Panc1 (cell line): ENCODE data around the gene DNAJC13. TPM values are rescaled to one million over a fixed set of nuclear protein-coding genes. Genes with fewer than 3 reads are reported as not detected.
A peak's percentile ranks its signal among the peaks of the same experiment; 100 is the strongest.

Experiments
- ATAC-seq: fragments of 200-7000 bp; cut with Tn5 transposase; 2 replicates; pipeline ENCODE4 v1.9.1; 2020; ENCODE audit warnings: mild to moderate bottlenecking, moderate library complexity
- BruUV-seq: library from RNA; stranded (reverse); fragments of 400-500 nt; replicated peaks from 2 replicates; lab custom pipeline; 2021; lab: Mats Ljungman, UMichigan
- CTCF ChIA-PET: fragments of 300-600 bp; sonication (Branson Sonifier 250); formaldehyde crosslinking; loops from one replicate; lab custom pipeline; 2022; ENCODE audit warnings: antibody characterized with exemption; lab: Charles Lee
- POLR2A ChIA-PET: fragments of 300-600 bp; sonication (Branson Sonifier 250); formaldehyde crosslinking; loops from one replicate; lab custom pipeline; 2022; ENCODE audit warnings: antibody characterized with exemption; lab: Charles Lee
- DNase-seq: peaks from one replicate; pipeline ENCODE4 v3.0.0-alpha.2; 2010; ENCODE audit warnings: low read depth, low spot score
- H3K27ac ChIP-seq: 2 replicates; pipeline ENCODE4 v1.5.1; 2011; ENCODE audit warnings: mild to moderate bottlenecking, low read length, inconsistent platforms
- H3K27me3 ChIP-seq: fragments of 200-500 bp; sonication (Bioruptor generic); 2 replicates; pipeline ENCODE4 v1.6.0; 2014; ENCODE audit warnings: low read length, inconsistent platforms; ENCODE audit not compliant: control insufficient read depth, insufficient read depth
- H3K36me3 ChIP-seq: fragments of 200-500 bp; sonication (Bioruptor generic); 2 replicates; pipeline ENCODE4 v1.5.1; 2014; ENCODE audit warnings: inconsistent platforms, mild to moderate bottlenecking, low read length, moderate library complexity; ENCODE audit not compliant: control insufficient read depth, insufficient read depth
- H3K4me1 ChIP-seq: 2 replicates; pipeline ENCODE4 v1.5.1; 2011; ENCODE audit warnings: inconsistent platforms, mild to moderate bottlenecking, low read length, moderate library complexity; ENCODE audit not compliant: control insufficient read depth, insufficient read depth
- H3K4me3 ChIP-seq, 2 experiments: 2 replicates each; pipeline ENCODE4 v1.5.1; 2011 to 2012; ENCODE audit warnings: low read depth in 2 of 2, low read length in 2 of 2, mild to moderate bottlenecking in 2 of 2, inconsistent platforms in 1 of 2, moderate library complexity in 1 of 2
- H3K9me3 ChIP-seq: fragments of 200-500 bp; sonication (Bioruptor generic); 2 replicates; pipeline ENCODE4 v1.5.1; 2014; ENCODE audit warnings: low read depth, mild to moderate bottlenecking, inconsistent platforms, low read length, moderate library complexity; ENCODE audit not compliant: control insufficient read depth, insufficient read depth
- POLR2AphosphoS5 ChIP-seq: IDR thresholded peaks from 2 replicates; pipeline ENCODE4 v1.6.1; 2012; ENCODE audit warnings: mild to moderate bottlenecking, low read depth, low read length, moderate library complexity
- REST ChIP-seq, 2 experiments: IDR thresholded peaks; 2 replicates each; pipeline ENCODE4 v1.6.1; 2011 to 2012; ENCODE audit warnings: low read depth in 2 of 2, control low read depth in 1 of 2, low read length in 1 of 2, mild to moderate bottlenecking in 1 of 2, moderate library complexity in 1 of 2; ENCODE audit not compliant: insufficient read depth in 1 of 2
- SIN3A ChIP-seq: IDR thresholded peaks from 2 replicates; pipeline ENCODE4 v1.6.1; 2012; ENCODE audit warnings: low read depth, mild to moderate bottlenecking, low read length, moderate library complexity, borderline replicate concordance; ENCODE audit not compliant: insufficient read depth
- TCF7L2 ChIP-seq: IDR thresholded peaks from 2 replicates; pipeline ENCODE4 v1.6.1; 2011; ENCODE audit warnings: mild to moderate bottlenecking, low read depth, low read length, inconsistent platforms
- in situ Hi-C: cut with HindIII; loops from 2 replicates; pipeline ENCODE4 v1.10.0; 2016; ENCODE audit warnings: low sequenced_read_pairs, low pct_unique_long_range_greater_than_20kb
- intact Hi-C: fragments of 100-400 bp; cut with micrococcal nuclease; formaldehyde crosslinking; loops from one replicate; pipeline ENCODE4 v1.10.0; 2022; ENCODE audit not compliant: unreplicated experiment
- total RNA-seq: library from RNA; stranded (reverse); gene quantifications from one replicate; pipeline ENCODE4 v1.2.1, GENCODE V29; 2021; ENCODE audit not compliant: unreplicated experiment
- TF ChIP-seq, protein P1 (sequence below): fragments of 450-650 bp; IDR thresholded peaks from 2 replicates; pipeline ENCODE4 v1.5.1; 2017; ENCODE audit warnings: mild to moderate bottlenecking

Gene DNAJC13
- total RNA-seq, 1 experiment from 2014 or later, result 54.2 TPM

DNA sequence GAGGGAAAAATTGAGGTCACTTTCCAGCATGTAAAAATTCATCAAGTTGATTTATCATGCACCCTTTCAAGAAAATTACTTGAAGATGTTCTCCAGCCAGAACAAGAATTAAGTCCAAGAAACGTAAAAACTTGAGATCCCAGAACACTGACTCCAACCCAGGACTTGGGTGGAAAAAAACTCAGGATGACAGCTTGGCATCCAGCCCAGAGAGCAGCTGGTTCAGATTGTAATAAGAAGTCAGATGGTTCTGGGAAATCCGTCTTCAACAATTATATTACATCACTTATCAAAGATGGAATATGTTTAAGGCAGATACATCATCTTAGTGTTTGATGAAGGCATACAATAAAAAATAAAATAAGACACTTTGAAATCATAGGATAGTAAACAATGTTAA lies 23.0 kb upstream of the DNAJC13 start:
- CTCF ChIA-PET, result no interaction called here
- no peaks in the 10 kb centered on the region for H3K4me1 ChIP-seq
- no peak overlapping the region for H3K4me3 ChIP-seq
- in situ Hi-C loops (no loop called here), intact Hi-C loops (loop anchor here (10.0 kb wide), 1 partner anchor 360 kb away; the partner anchor contains the start of gene CPNE4)
- POLR2A ChIA-PET, result no interaction called here
- H3K36me3 ChIP-seq, result no peaks in the 10 kb centered on the region
- H3K9me3 ChIP-seq, result no peaks in the 10 kb centered on the region
- TF ChIP-seq TCF7L2, result no peak
- no peak for TF ChIP-seq SIN3A
- TF ChIP-seq REST (IDR thresholded peaks at IDR 0.05; ENCODE audit: insufficient read depth in 1 of 2, low read depth in 2 of 2, low read length in 1 of 2), result no peak
- TF ChIP-seq, protein P1, sequence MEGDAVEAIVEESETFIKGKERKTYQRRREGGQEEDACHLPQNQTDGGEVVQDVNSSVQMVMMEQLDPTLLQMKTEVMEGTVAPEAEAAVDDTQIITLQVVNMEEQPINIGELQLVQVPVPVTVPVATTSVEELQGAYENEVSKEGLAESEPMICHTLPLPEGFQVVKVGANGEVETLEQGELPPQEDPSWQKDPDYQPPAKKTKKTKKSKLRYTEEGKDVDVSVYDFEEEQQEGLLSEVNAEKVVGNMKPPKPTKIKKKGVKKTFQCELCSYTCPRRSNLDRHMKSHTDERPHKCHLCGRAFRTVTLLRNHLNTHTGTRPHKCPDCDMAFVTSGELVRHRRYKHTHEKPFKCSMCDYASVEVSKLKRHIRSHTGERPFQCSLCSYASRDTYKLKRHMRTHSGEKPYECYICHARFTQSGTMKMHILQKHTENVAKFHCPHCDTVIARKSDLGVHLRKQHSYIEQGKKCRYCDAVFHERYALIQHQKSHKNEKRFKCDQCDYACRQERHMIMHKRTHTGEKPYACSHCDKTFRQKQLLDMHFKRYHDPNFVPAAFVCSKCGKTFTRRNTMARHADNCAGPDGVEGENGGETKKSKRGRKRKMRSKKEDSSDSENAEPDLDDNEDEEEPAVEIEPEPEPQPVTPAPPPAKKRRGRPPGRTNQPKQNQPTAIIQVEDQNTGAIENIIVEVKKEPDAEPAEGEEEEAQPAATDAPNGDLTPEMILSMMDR, result no peak
- TF ChIP-seq POLR2AphosphoS5, result no peak
- no peak for ATAC-seq
- no TSS peak for BruUV-seq
- H3K27me3 ChIP-seq, result peaks cover 17% of the 10 kb centered on the region
- H3K27ac ChIP-seq, result no peak overlapping the region
- no peak for DNase-seq

DNA sequence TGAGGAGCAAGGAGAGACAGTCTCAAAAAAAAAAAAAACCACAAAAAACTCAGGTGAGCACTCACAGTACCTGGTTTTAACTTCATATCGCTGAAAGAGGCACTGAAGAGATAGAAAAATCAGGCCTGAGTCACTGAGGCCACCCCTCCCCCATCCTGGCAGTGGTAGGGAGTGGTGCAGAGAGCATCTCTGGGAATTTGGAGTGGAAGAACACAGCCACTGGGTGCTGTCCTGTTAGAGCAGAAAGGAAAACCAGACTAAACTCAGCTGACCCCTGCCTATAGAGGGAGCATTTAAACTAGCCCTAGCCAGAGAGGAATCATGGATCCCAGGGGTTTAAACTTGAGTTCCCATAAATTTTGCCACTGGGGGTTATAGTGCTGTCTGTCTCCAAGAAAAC lies 22.2 kb upstream of the DNAJC13 start:
- no peak overlapping the region for H3K27ac ChIP-seq
- in situ Hi-C loops (no loop called here), intact Hi-C loops (loop anchor here (10.0 kb wide), 1 partner anchor 360 kb away; the partner anchor contains the start of gene CPNE4)
- no peak overlapping the region for H3K4me3 ChIP-seq
- peaks cover 13% of the 10 kb centered on the region for H3K27me3 ChIP-seq
- no peak for ATAC-seq
- ChIA-PET POLR2A (no interaction called here), CTCF (no interaction called here)
- TF ChIP-seq, protein P1, result 0 out of 2 replicates have a peak, but pooled peaks have one; percentile 5
- no peak for TF ChIP-seq TCF7L2
- no peaks in the 10 kb centered on the region for H3K4me1 ChIP-seq
- no peak for DNase-seq
- no peaks in the 10 kb centered on the region for H3K9me3 ChIP-seq
- BruUV-seq, result no TSS peak
- H3K36me3 ChIP-seq, result no peaks in the 10 kb centered on the region
